Keratinocyte (primary cell): ENCODE data around the gene FAM3C. TPM values are rescaled to one million over a fixed set of nuclear protein-coding genes. Genes with fewer than 3 reads are reported as not detected.

Source experiments
- DNase-seq: peaks from one replicate; pipeline ENCODE4 v3.0.0-alpha.2; 2011; ENCODE audit warnings: low read depth, missing footprints, low spot score
- FAIRE-seq: peaks from 2 replicates; lab custom pipeline; 2011; peaks lifted over from hg19 to GRCh38; lab: Jason Lieb, UNC
- H2AFZ ChIP-seq: 2 replicates; pipeline ENCODE4 v1.6.0; 2012; ENCODE audit warnings: low read length, control low read depth, inconsistent platforms; ENCODE audit not compliant: control insufficient read depth
- H3K27ac ChIP-seq: 2 replicates; pipeline ENCODE4 v1.5.1; 2011; ENCODE audit warnings: low read length; ENCODE audit not compliant: control insufficient read depth, insufficient read depth
- H3K27me3 ChIP-seq: 3 replicates; pipeline ENCODE4 v1.6.0; 2011; ENCODE audit warnings: low read length; ENCODE audit not compliant: control insufficient read depth, insufficient read depth; ENCODE audit errors: extremely low read depth
- H3K36me3 ChIP-seq, 2 experiments: 2 replicates in 1 of 2; 3 replicates in 1 of 2; pipeline ENCODE4 v1.5.1; 2011; ENCODE audit warnings: low read length in 2 of 2, mild to moderate bottlenecking in 1 of 2; ENCODE audit not compliant: control insufficient read depth in 2 of 2, insufficient read depth in 2 of 2; ENCODE audit errors: extremely low read depth in 1 of 2
- H3K4me1 ChIP-seq: 3 replicates; pipeline ENCODE4 v1.5.1; 2011; ENCODE audit warnings: low read length; ENCODE audit not compliant: control insufficient read depth, insufficient read depth; ENCODE audit errors: extremely low read depth
- H3K4me2 ChIP-seq: 3 replicates; pipeline ENCODE4 v1.6.0; 2011; ENCODE audit warnings: low read depth, low read length; ENCODE audit not compliant: control insufficient read depth, insufficient read depth; ENCODE audit errors: extremely low read depth
- H3K4me3 ChIP-seq, 3 experiments: fragments of 200-600 bp in 1 of 3; sonication (generic) in 1 of 3; 2 replicates in 2 of 3; 3 replicates in 1 of 3; pipeline ENCODE4 v1.5.1; 2011 to 2016; ENCODE audit warnings: low read length in 3 of 3, mild to moderate bottlenecking in 3 of 3, control low read depth in 2 of 3, inconsistent platforms in 1 of 3, low read depth in 1 of 3, mixed read lengths in 1 of 3, mixed run types in 1 of 3, moderate library complexity in 1 of 3; ENCODE audit not compliant: control insufficient read depth in 2 of 3, insufficient read depth in 2 of 3; ENCODE audit errors: extremely low read depth in 1 of 3
- H3K79me2 ChIP-seq: 2 replicates; pipeline ENCODE4 v1.6.0; 2012; ENCODE audit warnings: low read length; ENCODE audit not compliant: control insufficient read depth, insufficient read depth
- H3K9ac ChIP-seq: 3 replicates; pipeline ENCODE4 v1.6.0; 2011; ENCODE audit warnings: low read length; ENCODE audit not compliant: control insufficient read depth, insufficient read depth; ENCODE audit errors: extremely low read depth
- H3K9me1 ChIP-seq: 3 replicates; pipeline ENCODE4 v1.6.0; 2011; ENCODE audit warnings: low read length; ENCODE audit not compliant: control insufficient read depth, insufficient read depth; ENCODE audit errors: extremely low read depth
- H3K9me3 ChIP-seq: 2 replicates; pipeline ENCODE4 v1.5.1; 2012; ENCODE audit warnings: low read depth, low read length; ENCODE audit not compliant: control insufficient read depth
- H4K20me1 ChIP-seq: 3 replicates; pipeline ENCODE4 v1.6.0; 2011; ENCODE audit warnings: low read length; ENCODE audit not compliant: control insufficient read depth, insufficient read depth; ENCODE audit errors: extremely low read depth
- EZH2 ChIP-seq: IDR thresholded peaks from one replicate; pipeline ENCODE4 v1.6.1; 2012; ENCODE audit warnings: inconsistent platforms, mild to moderate bottlenecking, low read length, moderate library complexity
- dilution Hi-C: fragments of 300-500 bp; cut with MboI; formaldehyde crosslinking; loops from one replicate; pipeline ENCODE4 v1.7.0; 2020; ENCODE audit warnings: low sequenced_read_pairs; ENCODE audit not compliant: extremely low pct_ligation_motif_present
- polyA plus RNA-seq, 5 experiments: library from polyadenylated mRNA; depleted of rRNA in 3 of 5; stranded (reverse) in 3 of 5; stranded (forward) in 1 of 5; unstranded in 1 of 5; fragments of >200 nt; gene quantifications; 1 replicate in 1 of 5; 2 replicates in 3 of 5; 3 replicates in 1 of 5; pipeline versions ENCODE4 v1.2.1 to v1.2.3, GENCODE V29; 2011 to 2012; ENCODE audit warnings: missing spikeins in 2 of 5, low read depth in 1 of 5, low replicate concordance in 1 of 5
- TF ChIP-seq, protein P1 (sequence below), 3 experiments: IDR thresholded peaks in 1 of 3; conservative IDR thresholded peaks in 1 of 3; optimal IDR thresholded peaks in 1 of 3; 2 replicates in 2 of 3; 3 replicates in 1 of 3; pipeline versions ENCODE3 to v1.5.1; 2011; ENCODE audit warnings: low read length in 3 of 3, mild to moderate bottlenecking in 3 of 3, moderate library complexity in 2 of 3, control low read depth in 1 of 3, inconsistent platforms in 1 of 3; ENCODE audit not compliant: insufficient read depth in 2 of 3; ENCODE audit errors: extremely low read depth in 1 of 3

The FAM3C gene
- polyA plus RNA-seq, 1 donor (not counting 4 experiments of a cell fraction or from before 2014, with no cell fraction given) = 93.5 TPM

DNA sequence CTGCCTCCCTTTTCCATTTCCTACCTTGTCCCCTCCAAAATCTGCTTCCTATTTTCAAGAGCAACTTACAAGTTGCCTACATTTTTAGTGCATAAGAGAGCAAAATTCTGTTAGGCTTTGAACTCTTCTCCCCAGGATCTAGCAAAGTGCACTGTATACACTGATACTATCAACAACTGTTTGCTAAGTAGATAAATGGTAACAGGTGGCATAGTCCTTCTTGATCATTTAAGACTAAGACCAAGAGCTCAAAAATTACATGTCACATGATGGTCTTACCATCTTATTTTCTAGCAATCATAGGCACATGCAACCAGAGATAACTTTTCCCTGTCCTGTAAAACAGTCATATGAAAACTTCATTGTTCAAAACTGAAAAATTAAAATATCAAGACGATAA is 16.2 kb downstream of the FAM3C start:
- Histone ChIP-seq H3K9me3 (no peaks in the 10 kb centered on the region), H3K79me2 (peaks cover 27% of the 10 kb centered on the region), H2AFZ (no peak overlapping the region), H3K4me2 (no peak overlapping the region), H3K36me3 (peaks cover 8 to 20% of the 10 kb centered on the region in 2 experiments), H3K27ac (no peak overlapping the region), H3K27me3 (no peaks in the 10 kb centered on the region), H3K4me3 (no peak overlapping the region), H3K9me1 (no peaks in the 10 kb centered on the region), H4K20me1 (no peaks in the 10 kb centered on the region), H3K9ac (no peak overlapping the region), H3K4me1 (no peaks in the 10 kb centered on the region)
- TF ChIP-seq, protein P1, sequence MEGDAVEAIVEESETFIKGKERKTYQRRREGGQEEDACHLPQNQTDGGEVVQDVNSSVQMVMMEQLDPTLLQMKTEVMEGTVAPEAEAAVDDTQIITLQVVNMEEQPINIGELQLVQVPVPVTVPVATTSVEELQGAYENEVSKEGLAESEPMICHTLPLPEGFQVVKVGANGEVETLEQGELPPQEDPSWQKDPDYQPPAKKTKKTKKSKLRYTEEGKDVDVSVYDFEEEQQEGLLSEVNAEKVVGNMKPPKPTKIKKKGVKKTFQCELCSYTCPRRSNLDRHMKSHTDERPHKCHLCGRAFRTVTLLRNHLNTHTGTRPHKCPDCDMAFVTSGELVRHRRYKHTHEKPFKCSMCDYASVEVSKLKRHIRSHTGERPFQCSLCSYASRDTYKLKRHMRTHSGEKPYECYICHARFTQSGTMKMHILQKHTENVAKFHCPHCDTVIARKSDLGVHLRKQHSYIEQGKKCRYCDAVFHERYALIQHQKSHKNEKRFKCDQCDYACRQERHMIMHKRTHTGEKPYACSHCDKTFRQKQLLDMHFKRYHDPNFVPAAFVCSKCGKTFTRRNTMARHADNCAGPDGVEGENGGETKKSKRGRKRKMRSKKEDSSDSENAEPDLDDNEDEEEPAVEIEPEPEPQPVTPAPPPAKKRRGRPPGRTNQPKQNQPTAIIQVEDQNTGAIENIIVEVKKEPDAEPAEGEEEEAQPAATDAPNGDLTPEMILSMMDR (optimal IDR thresholded peaks at IDR 0.05 in 1 of 3, IDR thresholded peaks at IDR 0.05 in 1 of 3, conservative IDR thresholded peaks at IDR 0.05 in 1 of 3; ENCODE audit: extremely low read depth in 1 of 3, insufficient read depth in 2 of 3, low read length in 3 of 3) = no peak
- no peak for TF ChIP-seq EZH2
- dilution Hi-C loops = loop anchor here (25.0 kb wide), 1 partner anchor 182 kb away; no protein-coding TSS in a partner anchor
- no peak for DNase-seq
- FAIRE-seq = no peak

DNA sequence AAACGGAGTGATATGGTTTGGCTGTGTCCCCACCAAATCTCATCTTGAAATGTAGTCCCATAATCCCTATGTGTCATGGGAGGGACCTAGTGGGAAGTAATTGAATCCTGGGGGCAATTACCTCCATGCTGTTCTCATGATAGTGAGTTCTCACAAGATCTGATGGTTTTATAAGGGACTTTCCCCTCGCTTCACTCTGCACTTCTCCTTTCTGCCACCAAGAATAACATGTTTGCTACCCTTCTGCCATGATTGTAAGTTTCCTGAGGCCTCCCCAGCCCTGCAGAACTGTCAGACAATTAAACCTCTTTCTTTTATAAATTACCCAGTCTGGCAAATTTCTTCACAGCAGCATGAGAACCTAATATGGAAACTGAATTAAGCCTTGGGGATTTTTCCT is 19.1 kb downstream of the FAM3C start:
- H3K9me3 ChIP-seq = no peaks in the 10 kb centered on the region
- H3K4me2 ChIP-seq = no peak overlapping the region
- H3K27ac ChIP-seq = no peak overlapping the region
- no peak for TF ChIP-seq EZH2
- TF ChIP-seq, protein P1 (optimal IDR thresholded peaks at IDR 0.05 in 1 of 3, IDR thresholded peaks at IDR 0.05 in 1 of 3, conservative IDR thresholded peaks at IDR 0.05 in 1 of 3; ENCODE audit: extremely low read depth in 1 of 3, insufficient read depth in 2 of 3, low read length in 3 of 3) = no peak
- H3K9ac ChIP-seq = no peak overlapping the region
- no peaks in the 10 kb centered on the region for H4K20me1 ChIP-seq
- no peaks in the 10 kb centered on the region for H3K9me1 ChIP-seq
- dilution Hi-C loops = loop anchor here (25.0 kb wide), 1 partner anchor 185 kb away; no protein-coding TSS in a partner anchor
- no peak overlapping the region for H3K4me3 ChIP-seq
- H3K4me1 ChIP-seq = no peaks in the 10 kb centered on the region
- no peak for DNase-seq
- no peak for FAIRE-seq
- no peak overlapping the region for H2AFZ ChIP-seq
- H3K36me3 ChIP-seq = peaks cover 8 to 20% of the 10 kb centered on the region in 2 experiments
- no peaks in the 10 kb centered on the region for H3K27me3 ChIP-seq
- peaks cover 9% of the 10 kb centered on the region for H3K79me2 ChIP-seq
